SK-N-MC (cell line): ENCODE measurements around the gene MYBPC1.
"Not testable (repeated sequence)": the region's sequence is repeated elsewhere in the genome, so short reads cannot be mapped to it uniquely, and the experiment has no call there.

Source experiments
- DNase-seq: peaks from one replicate; pipeline ENCODE4 v3.0.0-alpha.2; 2011; ENCODE audit warnings: low read depth, low spot score
- H3K27ac ChIP-seq: fragments of 200-600 bp; sonication (generic); 2 replicates; pipeline ENCODE4 v1.5.1; 2016; ENCODE audit warnings: mixed run types
- H3K36me3 ChIP-seq: fragments of 200-600 bp; sonication (generic); 2 replicates; pipeline ENCODE4 v1.6.1; 2017; ENCODE audit warnings: antibody characterized with exemption, low read length, mixed read lengths; ENCODE audit not compliant: insufficient read depth
- H3K4me3 ChIP-seq: fragments of 200-600 bp; sonication (generic); 2 replicates; pipeline ENCODE4 v1.5.1; 2016
- H3K9ac ChIP-seq: fragments of 200-600 bp; sonication (generic); 2 replicates; pipeline ENCODE4 v1.8.0; 2017; ENCODE audit warnings: mixed run types, mixed read lengths; ENCODE audit not compliant: insufficient read length
- H3K9me3 ChIP-seq: fragments of 200-600 bp; sonication (generic); 2 replicates; pipeline ENCODE4 v1.6.1; 2017; ENCODE audit warnings: low read depth, mild to moderate bottlenecking, antibody characterized with exemption, low read length, moderate library complexity, mixed read lengths
- EZH2 ChIP-seq: fragments of 200-600 bp; sonication (generic); IDR thresholded peaks from one replicate; pipeline ENCODE4 v1.6.1; 2017; ENCODE audit warnings: antibody characterized with exemption
- FOXP2 ChIP-seq: optimal IDR thresholded peaks from 2 replicates; pipeline ENCODE3; 2011; ENCODE audit warnings: mild to moderate bottlenecking, moderate library complexity; ENCODE audit not compliant: insufficient read depth; ENCODE audit errors: extremely low read length, control extremely low read depth
- POLR2AphosphoS5 ChIP-seq: IDR thresholded peaks from 2 replicates; pipeline ENCODE4 v1.6.1; 2012; ENCODE audit warnings: mild to moderate bottlenecking, low read depth, low read length, borderline replicate concordance

The MYBPC1 gene, protein sequence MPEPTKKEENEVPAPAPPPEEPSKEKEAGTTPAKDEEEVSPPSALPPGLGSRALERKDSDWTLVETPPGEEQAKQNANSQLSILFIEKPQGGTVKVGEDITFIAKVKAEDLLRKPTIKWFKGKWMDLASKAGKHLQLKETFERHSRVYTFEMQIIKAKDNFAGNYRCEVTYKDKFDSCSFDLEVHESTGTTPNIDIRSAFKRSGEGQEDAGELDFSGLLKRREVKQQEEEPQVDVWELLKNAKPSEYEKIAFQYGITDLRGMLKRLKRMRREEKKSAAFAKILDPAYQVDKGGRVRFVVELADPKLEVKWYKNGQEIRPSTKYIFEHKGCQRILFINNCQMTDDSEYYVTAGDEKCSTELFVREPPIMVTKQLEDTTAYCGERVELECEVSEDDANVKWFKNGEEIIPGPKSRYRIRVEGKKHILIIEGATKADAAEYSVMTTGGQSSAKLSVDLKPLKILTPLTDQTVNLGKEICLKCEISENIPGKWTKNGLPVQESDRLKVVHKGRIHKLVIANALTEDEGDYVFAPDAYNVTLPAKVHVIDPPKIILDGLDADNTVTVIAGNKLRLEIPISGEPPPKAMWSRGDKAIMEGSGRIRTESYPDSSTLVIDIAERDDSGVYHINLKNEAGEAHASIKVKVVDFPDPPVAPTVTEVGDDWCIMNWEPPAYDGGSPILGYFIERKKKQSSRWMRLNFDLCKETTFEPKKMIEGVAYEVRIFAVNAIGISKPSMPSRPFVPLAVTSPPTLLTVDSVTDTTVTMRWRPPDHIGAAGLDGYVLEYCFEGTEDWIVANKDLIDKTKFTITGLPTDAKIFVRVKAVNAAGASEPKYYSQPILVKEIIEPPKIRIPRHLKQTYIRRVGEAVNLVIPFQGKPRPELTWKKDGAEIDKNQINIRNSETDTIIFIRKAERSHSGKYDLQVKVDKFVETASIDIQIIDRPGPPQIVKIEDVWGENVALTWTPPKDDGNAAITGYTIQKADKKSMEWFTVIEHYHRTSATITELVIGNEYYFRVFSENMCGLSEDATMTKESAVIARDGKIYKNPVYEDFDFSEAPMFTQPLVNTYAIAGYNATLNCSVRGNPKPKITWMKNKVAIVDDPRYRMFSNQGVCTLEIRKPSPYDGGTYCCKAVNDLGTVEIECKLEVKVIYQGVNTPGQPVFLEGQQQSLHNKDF

DNA sequence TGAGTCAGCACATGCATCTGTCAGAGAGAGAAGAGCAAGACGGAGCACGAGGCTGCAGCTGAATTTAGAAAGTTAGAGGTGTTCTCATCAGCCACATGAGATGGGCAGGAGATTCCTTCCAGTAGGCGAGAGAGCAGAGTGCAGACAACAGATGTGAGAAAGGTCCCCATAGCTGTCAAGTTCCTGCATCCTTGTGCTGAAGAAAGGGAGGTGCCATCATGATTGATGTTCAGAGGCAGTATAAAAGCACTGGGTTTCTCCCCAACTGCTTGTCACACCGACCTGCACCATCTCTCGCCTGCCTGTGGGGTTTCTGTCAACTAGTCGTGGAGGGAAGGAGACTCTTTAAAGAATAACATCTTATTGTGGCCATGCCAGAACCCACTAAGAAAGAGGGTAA lies at the start of gene MYBPC1:
Gene MYBPC1 (plus strand): TSS at position 272 of the 400 bp plus-strand sequence. CDS start 100 bp downstream, at position 372.
- DNase-seq, result no peak

DNA sequence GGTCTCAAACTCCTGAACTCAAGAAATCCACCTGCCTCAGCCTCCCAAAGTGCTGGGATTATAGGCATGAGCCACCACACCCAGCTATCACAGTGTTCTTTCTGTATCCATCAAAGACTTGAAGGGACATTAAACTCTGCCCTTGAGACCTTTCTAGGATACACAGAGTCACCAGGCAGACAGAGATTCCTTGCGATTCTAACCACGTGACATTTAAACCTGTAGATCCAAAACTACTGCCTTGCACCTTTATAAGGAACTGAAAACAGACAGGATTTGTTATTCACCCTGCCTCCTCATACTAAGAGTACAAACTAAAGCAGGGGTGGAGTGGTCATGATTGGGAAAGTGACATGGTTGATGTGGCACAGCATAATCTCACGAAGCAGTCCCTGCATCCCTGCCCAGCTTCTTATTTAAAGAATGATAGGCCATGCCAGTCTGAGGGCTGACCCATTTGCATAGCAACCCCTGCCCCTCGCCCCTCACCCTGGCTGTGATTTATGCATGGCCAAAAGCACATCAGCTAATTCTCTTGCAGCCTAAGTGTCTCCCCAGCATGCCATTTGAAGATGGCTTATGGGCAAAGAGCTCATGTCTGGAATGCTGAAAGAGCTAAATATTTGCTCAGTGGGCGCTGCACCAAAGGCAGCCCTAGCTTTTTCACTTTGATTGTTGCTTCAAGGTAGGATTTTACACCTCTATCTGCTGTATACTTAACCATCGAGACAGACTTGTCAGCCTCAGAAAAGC lies 43.2 kb upstream of the MYBPC1 start:
- no peaks in the 10 kb centered on the region for H3K36me3 ChIP-seq
- no peak overlapping the region for H3K4me3 ChIP-seq
- H3K9ac ChIP-seq, result no peak overlapping the region
- H3K27ac ChIP-seq, result no peak overlapping the region
- TF ChIP-seq EZH2, result no peak
- TF ChIP-seq FOXP2, result no peak
- TF ChIP-seq POLR2AphosphoS5, result no peak
- DNase-seq, result no peak
- H3K9me3 ChIP-seq, result no peaks in the 10 kb centered on the region

More for the DNA sequence above, at the start of gene MYBPC1:
- Histone ChIP-seq H3K27ac (no peak within 1 kb of the TSS), H3K9me3 (no peaks in the 10 kb centered on the region), H3K4me3 (no peak within 1 kb of the TSS), H3K36me3 (no peaks in the 10 kb centered on the region), H3K9ac (no peak within 1 kb of the TSS)
- TF ChIP-seq FOXP2 (no peak), EZH2 (no peak), POLR2AphosphoS5 (no peak)

DNA sequence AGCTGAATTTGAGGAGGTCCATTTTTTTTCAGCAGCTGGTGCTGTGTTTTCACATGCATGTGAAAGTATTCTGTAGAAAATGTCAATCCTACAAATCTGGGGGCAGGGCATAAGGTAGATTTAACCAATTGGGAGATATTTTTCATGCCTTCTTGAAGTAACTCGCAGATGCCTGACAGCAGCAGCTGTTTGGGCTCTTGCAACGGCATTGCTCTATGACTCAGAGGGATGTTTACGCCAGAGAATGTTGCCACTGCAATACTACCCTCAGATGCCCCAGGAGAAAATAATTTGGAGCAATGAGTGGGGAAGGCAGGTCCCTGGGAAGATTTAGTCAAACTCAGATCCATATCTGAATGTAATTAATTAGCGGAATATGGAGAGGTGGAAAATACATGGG lies 42.5 kb upstream of the MYBPC1 start:
- H3K9ac ChIP-seq, result no peak overlapping the region
- H3K36me3 ChIP-seq, result no peaks in the 10 kb centered on the region
- no peak overlapping the region for H3K4me3 ChIP-seq
- no peak overlapping the region for H3K27ac ChIP-seq
- no peak for DNase-seq
- TF ChIP-seq POLR2AphosphoS5 (no peak), FOXP2 (no peak), EZH2 (no peak)
- no peaks in the 10 kb centered on the region for H3K9me3 ChIP-seq

DNA sequence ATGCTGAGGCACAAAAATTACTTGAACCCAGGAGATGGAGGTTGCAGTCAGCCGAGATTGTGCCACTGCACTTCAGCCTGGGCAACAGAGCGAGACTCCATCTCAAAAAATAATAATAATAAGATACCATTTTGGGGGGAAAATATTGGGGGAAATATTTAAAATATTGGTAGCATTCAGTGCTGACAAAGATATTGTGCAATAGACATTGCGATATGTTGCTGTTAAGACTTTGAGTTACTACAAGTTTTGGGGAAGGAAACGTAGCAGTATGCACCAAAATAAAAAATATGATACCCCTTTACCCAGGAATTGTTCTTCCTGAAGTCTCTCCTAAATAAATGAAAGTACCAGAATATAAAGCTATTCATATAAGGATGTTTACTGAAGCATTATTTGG lies 37.7 kb upstream of the MYBPC1 start:
- no peak for TF ChIP-seq POLR2AphosphoS5
- DNase-seq, result no peak

DNA sequence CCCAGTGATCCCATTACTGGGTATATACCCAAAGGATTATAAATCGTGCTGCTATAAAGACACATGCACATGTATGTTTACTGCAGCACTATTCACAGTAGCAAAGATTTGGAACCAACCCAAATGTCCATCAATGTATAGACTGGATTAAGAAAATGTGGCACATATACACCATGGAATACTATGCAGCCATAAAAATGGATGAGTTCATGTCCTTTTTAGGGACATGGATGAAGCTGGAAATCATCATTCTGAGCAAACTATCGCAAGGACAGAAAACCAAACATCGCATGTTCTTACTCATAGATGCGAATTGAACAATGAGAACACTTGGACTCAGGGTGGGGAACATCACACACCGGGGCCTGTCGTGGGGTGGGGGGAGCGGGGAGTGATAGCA lies 36.0 kb upstream of the MYBPC1 start:
- not testable (repeated sequence) for H3K9me3 ChIP-seq, H3K4me3 ChIP-seq, H3K9ac ChIP-seq, DNase-seq, H3K36me3 ChIP-seq, H3K27ac ChIP-seq

More for the DNA sequence above, 37.7 kb upstream of the MYBPC1 start:
- no peak overlapping the region for H3K27ac ChIP-seq
- no peaks in the 10 kb centered on the region for H3K36me3 ChIP-seq
- no peaks in the 10 kb centered on the region for H3K9me3 ChIP-seq
- no peak overlapping the region for H3K4me3 ChIP-seq
- H3K9ac ChIP-seq, result no peak overlapping the region

DNA sequence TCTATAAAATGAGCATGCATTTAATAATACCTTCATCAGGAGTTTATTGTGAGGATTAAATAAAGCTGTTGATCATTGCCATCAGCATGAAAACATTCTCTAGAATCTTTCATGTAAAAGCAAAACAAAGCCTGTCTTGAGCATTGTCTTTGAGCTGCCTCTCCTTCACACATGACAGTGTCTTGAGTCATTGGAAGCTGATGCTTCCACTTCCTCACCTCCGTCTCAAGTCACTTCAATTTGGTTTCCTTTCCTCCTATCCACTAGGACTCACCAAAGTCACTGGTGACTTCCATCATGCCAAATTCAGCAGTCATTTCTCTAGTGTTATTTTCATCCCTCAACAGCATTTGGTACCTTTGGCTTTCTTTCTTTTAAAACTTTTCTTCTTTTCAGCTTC lies 31.6 kb upstream of the MYBPC1 start:
- no peak for DNase-seq
- Histone ChIP-seq H3K36me3 (no peaks in the 10 kb centered on the region), H3K4me3 (no peak overlapping the region), H3K9ac (no peak overlapping the region), H3K9me3 (no peaks in the 10 kb centered on the region), H3K27ac (no peak overlapping the region)
- no peak for TF ChIP-seq EZH2
- TF ChIP-seq FOXP2, result no peak
- TF ChIP-seq POLR2AphosphoS5, result no peak

DNA sequence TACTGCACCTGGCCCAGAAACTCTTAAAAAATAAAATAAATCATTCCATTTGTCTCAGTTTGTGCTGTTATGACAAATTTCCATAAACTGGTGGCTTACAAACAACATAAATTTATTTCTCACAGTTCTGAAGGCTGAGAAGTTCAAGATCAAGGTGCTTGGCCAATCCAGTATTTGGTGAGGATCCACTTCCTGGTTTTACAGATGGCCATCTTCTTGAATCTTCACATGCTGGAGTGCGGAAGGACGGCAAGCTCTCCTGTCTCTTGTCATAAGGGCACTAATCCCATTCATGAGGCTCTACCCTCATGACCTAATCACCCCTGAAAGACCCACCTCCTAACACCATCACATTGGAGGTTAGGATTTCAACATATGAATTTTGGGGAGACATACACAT lies 29.9 kb upstream of the MYBPC1 start:
- Histone ChIP-seq H3K9ac (no peak overlapping the region), H3K9me3 (no peaks in the 10 kb centered on the region), H3K27ac (no peak overlapping the region), H3K36me3 (no peaks in the 10 kb centered on the region), H3K4me3 (no peak overlapping the region)
- TF ChIP-seq FOXP2, result no peak
- TF ChIP-seq POLR2AphosphoS5, result no peak
- TF ChIP-seq EZH2, result no peak
- DNase-seq, result no peak

DNA sequence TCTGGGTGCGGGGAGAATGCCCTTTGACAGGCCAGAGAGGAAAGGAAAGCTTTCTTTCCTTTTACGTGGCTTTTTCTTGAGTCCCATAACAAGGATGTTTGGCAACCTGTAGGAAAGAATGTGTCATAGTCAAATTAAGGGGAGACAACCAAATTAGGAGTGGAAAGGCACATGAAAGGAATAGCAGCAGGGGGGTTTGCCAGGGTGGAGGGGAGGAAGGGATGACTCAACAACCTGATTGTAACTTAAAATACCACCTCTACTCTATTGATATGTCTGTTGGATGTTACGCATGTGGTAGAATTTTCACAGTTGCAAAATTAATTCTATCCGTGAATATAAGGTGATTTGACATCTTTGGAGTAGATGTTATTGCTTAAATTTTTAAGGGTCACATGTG lies 28.5 kb upstream of the MYBPC1 start:
- H3K4me3 ChIP-seq, result no peak overlapping the region
- H3K9me3 ChIP-seq, result no peaks in the 10 kb centered on the region
- no peak for TF ChIP-seq FOXP2
- TF ChIP-seq POLR2AphosphoS5, result no peak
- TF ChIP-seq EZH2, result no peak
- no peak overlapping the region for H3K27ac ChIP-seq
- H3K9ac ChIP-seq, result no peak overlapping the region
- DNase-seq, result no peak
- no peaks in the 10 kb centered on the region for H3K36me3 ChIP-seq
